GM19397 (cell line): ENCODE measurements around the gene TUBA4B.

ENCODE experiments used
- ATAC-seq: cut with Tn5 transposase; IDR thresholded peaks from one replicate; pipeline ENCODE4 v1.9.1; 2021; ENCODE audit warnings: mild to moderate bottlenecking, moderate library complexity; ENCODE audit not compliant: unreplicated experiment

Gene TUBA4B

GRCh38 chr2:219314804-219315468 lies 61.9 kb downstream of the TUBA4B start:
- ATAC-seq, result no peak
